H9 (cell line): Measurements from ENCODE around the gene MED15. TPM values are rescaled to one million over a fixed set of nuclear protein-coding genes. Genes with fewer than 3 reads are reported as not detected.
A peak's percentile ranks its signal among the peaks of the same experiment; 100 is the strongest.

Experiments
- DNase-seq: peaks from one replicate; pipeline ENCODE4 v3.0.0-alpha.2; 2017
- H2AFZ ChIP-seq: one replicate; pipeline ENCODE4 v1.6.1; 2013; ENCODE audit warnings: mild to moderate bottlenecking, low read length, control low read depth, moderate library complexity
- H2AK5ac ChIP-seq: 2 replicates; pipeline ENCODE4 v1.6.1; 2013; ENCODE audit warnings: low read length, control low read depth, mixed read lengths; ENCODE audit not compliant: insufficient read length
- H2BK120ac ChIP-seq: one replicate; pipeline ENCODE4 v1.6.1; 2013; ENCODE audit warnings: low read depth, mild to moderate bottlenecking, low read length, control low read depth, inconsistent platforms; ENCODE audit not compliant: poor library complexity, severe bottlenecking
- H2BK12ac ChIP-seq: 2 replicates; pipeline ENCODE4 v1.6.1; 2013; ENCODE audit warnings: low read length, control low read depth, mixed read lengths, low read depth; ENCODE audit not compliant: insufficient read length
- H2BK15ac ChIP-seq: 2 replicates; pipeline ENCODE4 v1.6.1; 2013; ENCODE audit warnings: low read depth, low read length, control low read depth
- H2BK20ac ChIP-seq: one replicate; pipeline ENCODE4 v1.6.1; 2013; ENCODE audit warnings: low read depth, mild to moderate bottlenecking, low read length, control low read depth, inconsistent platforms; ENCODE audit not compliant: poor library complexity, severe bottlenecking
- H2BK5ac ChIP-seq: 2 replicates; pipeline ENCODE4 v1.6.1; 2013; ENCODE audit warnings: low read length, control low read depth, mixed read lengths; ENCODE audit not compliant: insufficient read length
- H3K14ac ChIP-seq: 2 replicates; pipeline ENCODE4 v1.6.1; 2013; ENCODE audit warnings: low read length, control low read depth; ENCODE audit not compliant: insufficient read depth
- H3K18ac ChIP-seq: 2 replicates; pipeline ENCODE4 v1.6.1; 2013; ENCODE audit warnings: low read depth, mild to moderate bottlenecking, mixed read lengths, low read length, control low read depth; ENCODE audit not compliant: insufficient read length
- H3K23ac ChIP-seq: 2 replicates; pipeline ENCODE4 v1.6.1; 2013; ENCODE audit warnings: low read length, control low read depth, mixed read lengths, low read depth; ENCODE audit not compliant: insufficient read length
- H3K23me2 ChIP-seq: 2 replicates; pipeline ENCODE4 v1.6.1; 2013; ENCODE audit warnings: low read depth, mild to moderate bottlenecking, mixed read lengths, low read length, control low read depth; ENCODE audit not compliant: insufficient read length, poor library complexity, severe bottlenecking
- H3K27ac ChIP-seq: 2 replicates; pipeline ENCODE4 v1.5.1; 2013; ENCODE audit warnings: low read length, control low read depth, mixed read lengths, low read depth; ENCODE audit not compliant: insufficient read length
- H3K27me3 ChIP-seq: 2 replicates; pipeline ENCODE4 v1.6.1; 2013; ENCODE audit warnings: low read length, control low read depth, inconsistent platforms; ENCODE audit not compliant: insufficient read depth
- H3K4ac ChIP-seq: 2 replicates; pipeline ENCODE4 v1.6.1; 2013; ENCODE audit warnings: low read depth, mild to moderate bottlenecking, control low read depth, inconsistent platforms, low read length, moderate library complexity
- H3K4me1 ChIP-seq: 2 replicates; pipeline ENCODE4 v1.6.1; 2013; ENCODE audit warnings: low read length, control low read depth, inconsistent platforms; ENCODE audit not compliant: insufficient read depth
- H3K4me2 ChIP-seq: 2 replicates; pipeline ENCODE4 v1.6.1; 2013; ENCODE audit warnings: low read length, control low read depth, mixed read lengths; ENCODE audit not compliant: insufficient read length, insufficient read depth
- H3K56ac ChIP-seq: 2 replicates; pipeline ENCODE4 v1.6.1; 2013; ENCODE audit warnings: low read depth, mild to moderate bottlenecking, mixed read lengths, low read length, control low read depth; ENCODE audit not compliant: insufficient read length
- H3K79me1 ChIP-seq: 2 replicates; pipeline ENCODE4 v1.6.1; 2013; ENCODE audit warnings: low read depth, mild to moderate bottlenecking, moderate library complexity, low read length, control low read depth, inconsistent platforms; ENCODE audit not compliant: insufficient read depth, poor library complexity, severe bottlenecking
- H3K79me2 ChIP-seq: 2 replicates; pipeline ENCODE4 v1.6.1; 2013; ENCODE audit warnings: low read length, control low read depth, inconsistent platforms; ENCODE audit not compliant: insufficient read depth
- H3K9ac ChIP-seq: 2 replicates; pipeline ENCODE4 v1.6.1; 2013; ENCODE audit warnings: low read length, control low read depth, mixed read lengths; ENCODE audit not compliant: insufficient read length; ENCODE audit errors: extremely low read depth
- H3K9me3 ChIP-seq: one replicate; pipeline ENCODE4 v1.6.1; 2013; ENCODE audit warnings: low read depth, low read length, inconsistent platforms; ENCODE audit not compliant: control insufficient read depth
- H3T11ph ChIP-seq: one replicate; pipeline ENCODE4 v1.6.1; 2013; ENCODE audit warnings: mild to moderate bottlenecking, low read length, control low read depth, inconsistent platforms
- H4K20me1 ChIP-seq: one replicate; pipeline ENCODE4 v1.6.1; 2013; ENCODE audit not compliant: control insufficient read depth, insufficient read length, insufficient read depth
- H4K5ac ChIP-seq: 2 replicates; pipeline ENCODE4 v1.6.1; 2013; ENCODE audit warnings: low read depth, mild to moderate bottlenecking, mixed read lengths, low read length, control low read depth; ENCODE audit not compliant: insufficient read length
- H4K8ac ChIP-seq: replicated peaks from 2 replicates; pipeline ENCODE4 v1.6.1; 2013; ENCODE audit warnings: low read length, control low read depth, mixed read lengths, low read depth; ENCODE audit not compliant: insufficient read length
- H4K91ac ChIP-seq: 2 replicates; pipeline ENCODE4 v1.6.1; 2013; ENCODE audit warnings: low read depth, mild to moderate bottlenecking, moderate library complexity, mixed read lengths, low read length, control low read depth; ENCODE audit not compliant: insufficient read length
- H3K27ac Mint-ChIP-seq, 3 experiments: 2 replicates in 2 of 3; 3 replicates in 1 of 3; pipeline ENCODE4 v1.8.0; 2020 to 2021; ENCODE audit warnings: mixed read lengths in 3 of 3, mild to moderate bottlenecking in 1 of 3, moderate library complexity in 1 of 3
- H3K27me3 Mint-ChIP-seq: 2 replicates; pipeline ENCODE4 v1.8.0; 2021; ENCODE audit warnings: low read depth, mild to moderate bottlenecking, moderate library complexity, mixed read lengths
- H3K36me3 Mint-ChIP-seq, 3 experiments: 2 replicates in 2 of 3; 3 replicates in 1 of 3; pipeline ENCODE4 v1.8.0; 2020 to 2021; ENCODE audit warnings: low read depth in 3 of 3, mixed read lengths in 3 of 3; ENCODE audit not compliant: insufficient read depth in 1 of 3
- H3K4me1 Mint-ChIP-seq, 2 experiments: 2 replicates each; pipeline ENCODE4 v1.8.0; 2020; ENCODE audit warnings: mixed read lengths in 2 of 2
- H3K4me3 Mint-ChIP-seq, 2 experiments: 2 replicates in 1 of 2; 3 replicates in 1 of 2; pipeline ENCODE4 v1.8.0; 2020 to 2021; ENCODE audit warnings: mild to moderate bottlenecking in 2 of 2, mixed read lengths in 2 of 2, moderate library complexity in 1 of 2
- H3K9me3 Mint-ChIP-seq, 2 experiments: 2 replicates in 1 of 2; 3 replicates in 1 of 2; pipeline ENCODE4 v1.8.0; 2020; ENCODE audit warnings: mild to moderate bottlenecking in 2 of 2, mixed read lengths in 2 of 2, moderate library complexity in 1 of 2
- WGBS: extraction: QIAGEN DNeasy Blood & Tissue Kit; methylation state at CpG from one replicate; pipeline ENCODE4 v1.1.7; 2013; ENCODE audit warnings: missing lambda C conversion rate, low lambda C conversion rate, mixed read lengths; ENCODE audit not compliant: insufficient read length; ENCODE audit errors: extremely low coverage; 5-methylcytosine and 5-hydroxymethylcytosine counted together
- total RNA-seq: library from RNA; stranded (reverse); gene quantifications from 2 replicates; pipeline ENCODE4 v1.2.1, GENCODE V29; 2021
- TF ChIP-seq, protein P1 (sequence below): fragments of 200-600 bp; sonication (generic); conservative IDR thresholded peaks from 3 replicates; pipeline ENCODE4 v1.8.0; 2021; ENCODE audit warnings: antibody characterized with exemption, mild to moderate bottlenecking

MED15 gene
- total RNA-seq, 1 experiment from 2014 or later: 47.4 TPM

DNA sequence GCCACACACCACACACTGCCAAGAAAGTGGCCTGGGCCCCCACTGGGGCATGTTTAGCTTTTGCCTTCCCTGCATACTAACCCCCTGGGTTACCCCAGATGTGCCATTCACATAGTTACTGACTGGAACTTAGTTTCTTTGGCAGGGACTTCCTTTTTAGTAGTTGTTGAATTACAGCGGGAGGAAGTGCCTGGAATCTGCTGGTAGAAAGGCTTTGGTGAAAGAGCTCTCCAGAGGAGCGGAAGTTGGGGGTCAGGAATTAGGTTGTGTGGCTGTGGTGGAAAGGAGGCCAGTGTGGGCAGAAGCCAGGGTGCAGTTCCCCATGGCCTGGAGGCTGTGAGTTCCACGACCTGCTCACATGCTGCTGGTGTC is 69.0 kb downstream of the MED15 start:
- Histone ChIP-seq H3K9ac (no peak overlapping the region), H3K27ac (no peak overlapping the region), H3K56ac (no peak overlapping the region), H3K23me2 (no peaks in the 10 kb centered on the region), H2BK15ac (no peak overlapping the region), H3K18ac (no peak overlapping the region), H2BK12ac (no peak overlapping the region), H3K79me2 (no peaks in the 10 kb centered on the region), H3K79me1 (no peaks in the 10 kb centered on the region), H2BK5ac (no peak overlapping the region), H3K14ac (no peak overlapping the region), H3K27me3 (no peaks in the 10 kb centered on the region), H2AFZ (no peak overlapping the region), H3K4ac (no peak overlapping the region), H2BK20ac (no peak overlapping the region), H2BK120ac (no peak overlapping the region), H3K9me3 (no peaks in the 10 kb centered on the region), H3K23ac (no peak overlapping the region), H4K91ac (no peak overlapping the region), H4K5ac (no peak overlapping the region), H2AK5ac (no peak overlapping the region), H3K4me1 (no peaks in the 10 kb centered on the region), H3K4me2 (no peak overlapping the region), H3T11ph (no peak overlapping the region), H4K20me1 (peaks cover 2% of the 10 kb centered on the region), H4K8ac (no peak overlapping the region)
- Mint-ChIP-seq H3K4me1 (peaks cover 3 to 13% of the 10 kb centered on the region in 2 experiments; a peak in 3 of 4 replicates), H3K27me3 (no peaks in the 10 kb centered on the region), H3K36me3 (peaks cover 19 to 56% (median 42%) of the 10 kb centered on the region in 3 experiments; a peak in 6 of 7 replicates), H3K9me3 (no peaks in the 10 kb centered on the region), H3K4me3 (no peak overlapping the region), H3K27ac (peak overlapping the region in 2 of 3 experiments; percentile 17 to 25; a peak in 2 of 7 replicates)
- WGBS: no CpG with 5 or more reads among the region's 3 CpGs
- TF ChIP-seq, protein P1, sequence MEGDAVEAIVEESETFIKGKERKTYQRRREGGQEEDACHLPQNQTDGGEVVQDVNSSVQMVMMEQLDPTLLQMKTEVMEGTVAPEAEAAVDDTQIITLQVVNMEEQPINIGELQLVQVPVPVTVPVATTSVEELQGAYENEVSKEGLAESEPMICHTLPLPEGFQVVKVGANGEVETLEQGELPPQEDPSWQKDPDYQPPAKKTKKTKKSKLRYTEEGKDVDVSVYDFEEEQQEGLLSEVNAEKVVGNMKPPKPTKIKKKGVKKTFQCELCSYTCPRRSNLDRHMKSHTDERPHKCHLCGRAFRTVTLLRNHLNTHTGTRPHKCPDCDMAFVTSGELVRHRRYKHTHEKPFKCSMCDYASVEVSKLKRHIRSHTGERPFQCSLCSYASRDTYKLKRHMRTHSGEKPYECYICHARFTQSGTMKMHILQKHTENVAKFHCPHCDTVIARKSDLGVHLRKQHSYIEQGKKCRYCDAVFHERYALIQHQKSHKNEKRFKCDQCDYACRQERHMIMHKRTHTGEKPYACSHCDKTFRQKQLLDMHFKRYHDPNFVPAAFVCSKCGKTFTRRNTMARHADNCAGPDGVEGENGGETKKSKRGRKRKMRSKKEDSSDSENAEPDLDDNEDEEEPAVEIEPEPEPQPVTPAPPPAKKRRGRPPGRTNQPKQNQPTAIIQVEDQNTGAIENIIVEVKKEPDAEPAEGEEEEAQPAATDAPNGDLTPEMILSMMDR: no peak
- no peak for DNase-seq
